ENCODE data around the gene ADCY7.

GRCh38 chr16:50315346-50315997 lies 49.1 kb downstream of the ADCY7 start:
- TF ChIP-seq CTCF (IDR thresholded peaks at IDR 0.05) (no peak), POLR2A (IDR thresholded peaks at IDR 0.05) (no peak)
